ENCODE results near the gene RNF212.

- TF ChIP-seq REST (IDR thresholded peaks at IDR 0.05; ENCODE audit: insufficient replicate concordance, low read depth) (no peak), POLR2AphosphoS5 (IDR thresholded peaks at IDR 0.05; ENCODE audit: low read depth) (no peak), CTCF (IDR thresholded peaks at IDR 0.05; ENCODE audit: insufficient read depth, low read length) (no peak), SPI1 (IDR thresholded peaks at IDR 0.05; ENCODE audit: borderline replicate concordance, low read depth) (no peak), GABPA (IDR thresholded peaks at IDR 0.05; ENCODE audit: low read depth) (no peak)
Measured at GRCh38 chr4:1022739-1023066, 90.7 kb downstream of the RNF212 start.

All from HL-60 (cell line).